Measurements from ENCODE around the gene AP1B1. TPM values are rescaled to one million over a fixed set of nuclear protein-coding genes. Genes with fewer than 3 reads are reported as not detected.

AP1B1 gene
- total RNA-seq, 2 donors from 2014 or later: 104 to 143 TPM

DNA sequence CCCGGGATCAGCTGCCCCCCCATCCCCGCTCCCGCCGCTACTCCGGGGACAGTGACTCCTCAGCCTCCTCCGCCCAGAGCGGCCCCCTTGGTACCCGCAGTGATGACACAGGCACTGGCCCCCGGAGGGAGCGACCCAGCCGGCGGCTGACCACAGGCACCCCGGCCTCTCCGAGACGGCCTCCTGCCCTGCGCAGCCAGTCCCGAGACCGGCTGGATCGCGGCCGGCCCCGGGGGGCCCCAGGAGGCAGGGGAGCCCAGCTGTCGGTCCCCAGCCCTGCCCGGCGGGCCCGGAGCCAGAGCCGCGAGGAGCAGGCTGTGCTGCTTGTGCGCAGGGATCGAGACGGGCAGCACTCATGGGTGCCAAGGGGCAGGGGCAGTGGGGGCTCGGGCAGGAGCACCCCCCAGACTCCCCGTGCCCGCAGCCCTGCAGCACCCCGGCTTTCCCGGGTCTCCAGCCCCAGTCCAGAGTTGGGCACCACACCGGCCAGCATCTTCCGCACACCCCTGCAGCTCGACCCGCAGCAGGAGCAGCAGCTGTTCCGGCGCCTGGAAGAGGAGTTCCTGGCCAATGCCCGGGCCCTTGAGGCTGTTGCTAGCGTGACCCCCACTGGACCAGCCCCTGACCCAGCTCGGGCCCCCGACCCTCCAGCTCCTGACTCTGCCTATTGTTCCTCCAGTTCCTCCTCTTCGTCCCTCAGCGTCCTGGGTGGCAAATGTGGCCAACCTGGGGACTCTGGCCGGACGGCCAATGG is 76.7 kb downstream of the AP1B1 start:
- 59% methylated on average over 29 of the region's 50 CpGs for WGBS
- no peaks in the 10 kb centered on the region for H3K9me3 ChIP-seq
- no peak for TF ChIP-seq POLR2AphosphoS5 (IDR thresholded peaks at IDR 0.05)
- TF ChIP-seq POLR2A (IDR thresholded peaks at IDR 0.05): no peak
- TF ChIP-seq, protein P1, sequence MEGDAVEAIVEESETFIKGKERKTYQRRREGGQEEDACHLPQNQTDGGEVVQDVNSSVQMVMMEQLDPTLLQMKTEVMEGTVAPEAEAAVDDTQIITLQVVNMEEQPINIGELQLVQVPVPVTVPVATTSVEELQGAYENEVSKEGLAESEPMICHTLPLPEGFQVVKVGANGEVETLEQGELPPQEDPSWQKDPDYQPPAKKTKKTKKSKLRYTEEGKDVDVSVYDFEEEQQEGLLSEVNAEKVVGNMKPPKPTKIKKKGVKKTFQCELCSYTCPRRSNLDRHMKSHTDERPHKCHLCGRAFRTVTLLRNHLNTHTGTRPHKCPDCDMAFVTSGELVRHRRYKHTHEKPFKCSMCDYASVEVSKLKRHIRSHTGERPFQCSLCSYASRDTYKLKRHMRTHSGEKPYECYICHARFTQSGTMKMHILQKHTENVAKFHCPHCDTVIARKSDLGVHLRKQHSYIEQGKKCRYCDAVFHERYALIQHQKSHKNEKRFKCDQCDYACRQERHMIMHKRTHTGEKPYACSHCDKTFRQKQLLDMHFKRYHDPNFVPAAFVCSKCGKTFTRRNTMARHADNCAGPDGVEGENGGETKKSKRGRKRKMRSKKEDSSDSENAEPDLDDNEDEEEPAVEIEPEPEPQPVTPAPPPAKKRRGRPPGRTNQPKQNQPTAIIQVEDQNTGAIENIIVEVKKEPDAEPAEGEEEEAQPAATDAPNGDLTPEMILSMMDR (IDR thresholded peaks at IDR 0.05): no peak
- H3K36me3 ChIP-seq: no peaks in the 10 kb centered on the region
- no peak overlapping the region for H3K4me3 ChIP-seq
- H3K27ac ChIP-seq: peak overlapping the region; percentile 3 to 58
- H3K4me1 ChIP-seq (replicated peaks): peaks cover 37% of the 10 kb centered on the region
- intact Hi-C loops (cut with DNase I): no loop called here
- DNase-seq (ENCODE audit: low spot score): no peak
- H3K27me3 ChIP-seq (replicated peaks; ENCODE audit: insufficient read depth): no peaks in the 10 kb centered on the region

DNA sequence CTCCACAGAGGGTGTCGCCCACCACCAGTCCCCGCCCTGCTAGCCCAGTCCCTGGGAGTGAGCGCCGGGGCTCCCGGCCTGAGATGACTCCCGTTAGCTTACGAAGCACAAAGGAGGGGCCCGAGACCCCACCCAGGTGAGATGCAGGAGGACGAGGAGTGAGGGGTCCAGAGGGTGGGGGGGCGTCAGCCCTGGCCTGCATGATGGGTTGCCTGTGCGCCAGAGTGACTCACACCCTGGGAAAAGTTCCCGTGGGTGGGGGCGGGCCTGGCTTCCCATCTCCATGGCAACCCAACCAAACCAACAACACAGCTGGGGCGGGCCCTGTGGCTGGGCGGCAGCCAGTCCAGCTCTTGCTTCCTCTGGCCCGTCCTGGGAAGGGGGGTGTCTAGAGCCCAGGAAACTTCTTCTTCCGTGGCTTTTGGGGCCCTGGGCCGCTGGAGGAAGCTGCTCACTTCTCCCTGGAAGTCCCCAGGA is 77.5 kb downstream of the AP1B1 start:
- H3K4me1 ChIP-seq (replicated peaks): peaks cover 37% of the 10 kb centered on the region
- H3K4me3 ChIP-seq: no peak overlapping the region
- intact Hi-C loops (cut with DNase I): no loop called here

DNA sequence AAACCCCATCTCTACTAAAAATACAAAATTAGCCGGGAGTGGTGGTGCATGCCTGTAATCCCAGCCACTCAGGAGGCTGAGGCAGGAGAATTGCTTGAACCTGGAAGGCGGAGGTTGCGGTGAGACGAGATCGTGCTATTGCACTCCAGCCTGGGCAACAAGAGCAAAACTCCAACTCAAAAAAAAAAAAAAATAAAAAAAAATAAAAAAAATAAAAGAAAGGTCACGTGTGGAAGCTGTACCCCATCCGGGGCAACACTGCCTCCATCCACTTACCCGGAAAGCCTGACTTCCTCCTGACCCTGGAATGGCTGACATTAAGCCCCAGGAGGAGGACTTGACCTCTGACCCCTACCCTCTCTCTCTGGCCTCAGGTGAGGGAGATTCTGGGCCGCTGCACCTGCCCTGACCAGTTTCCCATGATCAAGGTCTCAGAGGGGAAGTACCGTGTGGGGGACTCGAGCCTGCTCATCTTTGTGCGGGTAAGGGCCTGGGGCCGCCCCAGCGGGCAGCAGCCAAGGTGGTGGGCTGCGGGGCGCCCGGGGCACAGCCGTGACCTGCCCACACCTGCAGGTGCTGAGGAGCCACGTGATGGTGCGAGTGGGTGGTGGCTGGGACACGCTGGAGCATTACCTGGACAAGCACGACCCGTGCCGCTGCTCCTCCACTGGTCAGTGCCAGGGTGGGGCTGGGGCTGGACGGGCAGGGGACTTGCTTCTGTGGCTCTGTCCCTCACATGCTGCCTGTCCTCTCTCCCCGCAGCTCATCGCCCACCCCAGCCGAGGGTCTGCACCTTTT is 78.1 kb downstream of the AP1B1 start:
- Histone ChIP-seq H3K4me1 (replicated peaks) (peaks cover 37% of the 10 kb centered on the region), H3K4me3 (no peak overlapping the region), H3K27me3 (replicated peaks; ENCODE audit: insufficient read depth) (no peaks in the 10 kb centered on the region), H3K36me3 (no peaks in the 10 kb centered on the region), H3K27ac (peak overlapping the region; percentile 32 to 89), H3K9me3 (no peaks in the 10 kb centered on the region)
- TF ChIP-seq POLR2AphosphoS5 (IDR thresholded peaks at IDR 0.05) (no peak), POLR2A (IDR thresholded peaks at IDR 0.05) (no peak)
- TF ChIP-seq, protein P1 (IDR thresholded peaks at IDR 0.05): no peak
- intact Hi-C loops (cut with DNase I): no loop called here
- DNase-seq (ENCODE audit: low spot score): peak; percentile 45
- 65% methylated on average over 23 of the region's 28 CpGs for WGBS

More for the DNA sequence above, 77.5 kb downstream of the AP1B1 start:
- DNase-seq (ENCODE audit: low spot score): peak; percentile 93
- WGBS: 9% methylated on average over 18 of the region's 18 CpGs
- H3K27me3 ChIP-seq (replicated peaks; ENCODE audit: insufficient read depth): no peaks in the 10 kb centered on the region
- peak overlapping the region; percentile 32 to 58 for H3K27ac ChIP-seq
- no peaks in the 10 kb centered on the region for H3K9me3 ChIP-seq
- H3K36me3 ChIP-seq: no peaks in the 10 kb centered on the region
- TF ChIP-seq POLR2AphosphoS5 (IDR thresholded peaks at IDR 0.05): peak; percentile 89
- TF ChIP-seq, protein P1 (IDR thresholded peaks at IDR 0.05): no peak

DNA sequence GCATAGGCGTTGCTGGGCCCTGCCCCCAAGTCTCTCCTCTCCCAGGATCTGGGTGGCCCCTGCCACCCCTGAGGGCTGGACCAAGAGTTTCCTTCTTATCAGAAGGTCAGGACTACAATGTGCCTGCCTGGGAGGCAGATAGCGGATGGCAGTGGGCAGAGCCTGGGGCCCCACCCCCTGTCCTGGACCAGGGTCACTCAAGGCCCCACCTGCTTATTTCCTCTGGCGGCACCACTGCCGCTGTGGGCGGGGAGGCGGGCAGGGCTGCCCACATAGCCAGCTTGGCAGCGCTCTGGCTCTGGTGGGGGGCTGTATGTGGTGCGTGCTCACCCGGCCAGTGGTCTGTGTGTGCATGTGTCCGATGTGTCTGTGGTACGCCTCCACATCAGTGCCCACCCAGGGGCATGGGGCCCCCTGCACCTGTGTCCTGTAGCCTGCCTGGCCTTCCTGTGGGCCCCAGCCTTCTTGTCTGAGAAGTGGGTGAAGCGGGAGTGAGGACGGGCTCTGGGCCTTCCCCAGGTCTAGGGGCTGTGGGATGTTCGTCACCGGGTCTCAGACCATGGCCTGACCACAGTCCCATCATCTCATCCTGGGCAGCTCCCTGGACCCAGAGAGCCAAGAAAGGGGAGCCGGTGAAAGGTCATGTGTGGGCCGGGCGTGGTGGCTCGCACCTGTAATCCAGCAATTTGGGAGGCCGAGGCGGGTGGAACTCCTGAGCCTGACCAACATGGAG is 78.9 kb downstream of the AP1B1 start:
- DNase-seq (ENCODE audit: low spot score): no peak
- WGBS: 81% methylated on average over 19 of the region's 21 CpGs
- Histone ChIP-seq H3K4me3 (no peak overlapping the region), H3K27ac (peak overlapping the region in 1 of 2 donors; percentile 89), H3K27me3 (replicated peaks; ENCODE audit: insufficient read depth) (no peaks in the 10 kb centered on the region), H3K4me1 (replicated peaks) (peaks cover 37% of the 10 kb centered on the region), H3K9me3 (no peaks in the 10 kb centered on the region), H3K36me3 (no peaks in the 10 kb centered on the region)
- intact Hi-C loops (cut with DNase I): no loop called here
- TF ChIP-seq, protein P1 (IDR thresholded peaks at IDR 0.05): no peak
- TF ChIP-seq POLR2AphosphoS5 (IDR thresholded peaks at IDR 0.05) (no peak), POLR2A (IDR thresholded peaks at IDR 0.05) (no peak)
